GM19193 (cell line): Measurements from ENCODE around the gene ADAMTS17.

Source experiments
- POLR2A ChIP-seq: IDR thresholded peaks from 4 replicates; pipeline ENCODE4 v1.6.1; 2011; ENCODE audit not compliant: insufficient read depth, insufficient read length; ENCODE audit errors: extremely low read depth

The ADAMTS17 gene

GRCh38 chr15:100242989-100243388, 98.8 kb downstream of the ADAMTS17 start:
- TF ChIP-seq POLR2A, result no peak

DNA sequence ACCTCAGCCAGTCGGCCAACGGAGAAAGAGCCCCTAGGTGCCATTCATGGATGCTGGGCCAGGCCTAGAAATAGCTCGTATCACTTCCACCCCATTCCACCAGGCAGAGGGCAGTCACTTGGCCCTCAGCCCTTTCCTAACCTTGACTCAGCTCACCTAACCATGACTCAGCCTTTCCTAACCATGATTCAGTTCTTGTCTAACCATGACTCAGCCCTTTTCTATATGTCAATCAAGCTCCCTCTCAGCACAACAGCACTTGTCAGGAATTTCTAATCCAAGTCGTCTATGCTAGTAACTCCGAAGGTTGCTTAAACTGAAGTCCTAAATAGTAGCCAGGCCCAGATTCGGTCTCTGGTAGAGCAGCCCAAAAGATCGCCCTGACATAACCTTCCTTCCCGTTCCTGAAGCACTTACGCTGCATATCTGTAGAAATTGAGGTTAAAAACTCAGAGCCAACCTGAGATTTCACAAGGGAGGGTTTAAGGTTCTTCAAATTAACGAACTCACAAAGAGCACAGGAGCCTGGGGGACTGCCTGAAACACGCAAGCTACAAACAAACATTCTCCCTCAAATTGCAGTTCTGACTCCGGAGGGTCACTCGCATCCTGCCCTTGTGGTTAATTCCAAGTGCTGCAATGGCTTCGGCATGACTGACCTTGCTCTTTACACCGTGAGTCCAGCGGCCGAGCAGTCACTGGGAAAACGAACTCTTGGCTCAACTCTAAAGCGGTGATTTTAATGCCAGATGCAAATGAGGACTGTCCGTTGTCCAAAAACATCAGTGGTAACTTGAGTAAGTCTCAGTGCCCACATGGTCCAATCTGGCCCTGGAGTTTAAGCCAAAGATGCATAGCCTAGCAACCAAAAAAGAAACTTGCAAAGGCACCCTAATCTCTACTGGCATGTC, 99.9 kb downstream of the ADAMTS17 start:
- no peak for TF ChIP-seq POLR2A

DNA sequence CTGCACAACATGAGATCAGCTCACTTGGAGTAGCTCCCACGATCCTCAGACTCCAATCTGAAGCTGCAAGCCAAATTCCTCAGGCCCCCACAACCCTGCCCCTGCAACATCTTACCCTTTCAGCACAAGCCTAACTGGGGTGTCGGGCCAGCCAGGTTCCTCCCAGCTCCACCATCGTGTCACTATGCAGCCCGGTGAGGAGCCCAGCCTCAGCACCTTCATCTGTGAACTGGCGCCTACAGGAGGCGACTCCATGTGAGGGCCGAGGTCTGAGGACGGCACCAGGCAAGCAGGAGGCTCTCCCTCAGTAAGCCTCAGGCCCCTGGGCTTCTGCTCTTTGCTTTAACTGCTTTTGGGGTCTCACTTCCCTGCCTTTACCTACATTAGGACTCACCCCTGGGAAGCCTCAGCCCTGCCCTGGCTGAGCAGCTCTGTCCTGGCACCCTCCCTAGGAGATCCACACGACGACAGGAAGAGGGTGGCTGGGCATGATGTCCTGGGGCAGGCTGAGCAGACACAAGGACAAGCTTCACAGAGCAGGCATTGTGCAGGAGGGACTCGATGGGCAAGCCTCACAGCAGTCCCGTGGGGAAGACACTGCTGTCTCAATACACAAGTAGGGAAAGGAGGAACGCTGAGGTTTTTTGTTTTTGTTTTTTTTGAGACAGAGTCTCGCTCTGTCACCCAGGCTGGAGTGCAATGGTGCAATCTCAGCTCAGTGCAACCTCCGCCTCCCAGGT, 104.6 kb downstream of the ADAMTS17 start:
- no peak for TF ChIP-seq POLR2A

DNA sequence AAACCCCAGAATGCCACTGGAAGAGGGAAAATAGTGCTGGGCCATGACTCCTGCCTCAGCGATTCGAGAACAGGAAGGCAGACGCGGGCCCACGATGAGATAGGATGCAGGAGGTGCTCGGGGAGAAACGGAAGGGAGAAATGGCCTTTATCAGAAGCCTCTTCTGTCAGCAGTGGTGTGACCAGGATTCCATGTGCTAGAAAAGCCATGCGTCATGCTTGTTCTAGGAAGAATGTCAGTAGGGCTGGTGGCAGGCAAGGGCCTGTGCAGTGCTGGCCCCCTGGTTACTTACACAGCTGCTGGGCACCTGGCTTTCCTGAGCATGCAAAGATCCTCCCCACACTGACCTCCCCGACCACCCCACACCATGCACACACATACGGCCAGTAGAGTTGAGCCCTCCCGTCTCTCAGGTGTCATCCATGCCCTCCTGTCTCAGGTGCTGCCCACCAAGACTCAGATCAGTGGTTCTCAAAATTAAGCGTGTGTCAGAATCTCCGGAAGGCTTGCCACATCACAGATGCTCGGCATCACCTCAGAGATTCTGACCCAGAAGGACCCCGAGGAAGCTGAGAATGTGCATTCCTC, 106.7 kb downstream of the ADAMTS17 start:
- TF ChIP-seq POLR2A, result no peak

GRCh38 chr15:100234158-100235029, 107.4 kb downstream of the ADAMTS17 start:
- no peak for TF ChIP-seq POLR2A

- TF ChIP-seq POLR2A, result no peak
These were observed 111.0 kb downstream of the ADAMTS17 start for GRCh38 chr15:100230784-100231183.

DNA sequence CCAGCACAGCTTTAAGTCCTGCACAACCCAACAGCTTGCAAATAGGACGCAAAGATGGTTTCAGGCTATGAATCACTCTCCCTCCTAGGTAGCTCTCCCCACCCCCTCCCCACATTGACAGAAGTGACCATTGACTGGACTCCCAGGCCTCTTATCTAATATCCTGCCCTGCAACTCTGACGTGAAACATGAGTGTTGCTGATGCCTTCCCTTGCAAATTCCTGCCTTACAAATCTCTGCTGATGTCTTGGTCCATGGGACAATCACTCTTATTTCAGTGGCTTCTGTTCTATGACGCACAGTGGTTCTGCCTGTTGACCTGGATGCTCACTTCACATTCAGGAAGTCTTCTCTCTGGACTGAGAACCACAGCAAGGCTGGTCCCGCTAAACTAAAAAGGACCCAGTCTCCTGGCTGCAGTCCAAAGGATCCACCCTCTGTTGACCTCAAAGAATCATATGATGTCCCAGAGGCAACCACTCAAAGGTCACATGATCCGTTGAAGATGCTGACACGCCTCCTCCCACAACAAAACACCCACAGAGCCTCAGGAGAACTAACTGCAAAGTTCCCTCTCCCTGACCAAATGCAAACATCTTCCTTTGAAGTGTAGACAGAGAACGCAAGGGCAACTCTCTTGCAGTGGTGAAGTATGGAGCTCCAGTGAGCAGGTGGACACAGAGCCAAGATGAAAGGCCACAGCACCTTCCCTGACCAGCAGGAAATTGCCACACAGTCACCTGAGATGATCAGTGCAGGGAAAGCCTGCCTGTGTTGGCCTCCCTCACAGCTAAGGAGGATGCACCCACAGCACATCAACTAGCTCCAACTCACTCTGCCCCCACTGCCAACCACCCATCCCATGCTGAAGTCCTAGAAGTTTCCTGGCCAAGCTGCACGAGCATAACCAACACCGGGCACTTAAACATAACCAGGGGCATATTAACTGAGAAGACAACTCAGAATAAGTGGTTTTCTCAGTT, 112.3 kb downstream of the ADAMTS17 start:
- TF ChIP-seq POLR2A, result no peak

DNA sequence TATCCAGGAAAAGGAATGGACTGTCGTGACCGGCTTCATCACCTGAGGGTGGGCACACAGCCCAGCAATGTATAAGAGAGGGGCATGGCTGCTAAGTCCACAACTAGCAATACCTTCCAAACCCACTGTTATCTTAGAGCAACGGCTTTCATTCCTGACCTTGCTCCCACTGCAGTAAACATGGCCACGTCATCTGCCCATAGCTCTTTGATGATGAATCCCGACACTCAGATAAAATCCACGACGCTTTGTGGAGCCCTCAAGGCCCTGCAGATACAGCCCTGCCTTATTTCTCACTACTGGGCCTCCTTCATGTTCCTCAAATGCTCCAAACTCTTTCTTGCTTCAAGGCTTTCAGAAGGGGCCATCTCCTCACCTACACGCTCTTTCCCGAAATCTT, 114.0 kb downstream of the ADAMTS17 start:
- TF ChIP-seq POLR2A, result no peak

GRCh38 chr15:100226107-100226506, 115.7 kb downstream of the ADAMTS17 start:
- no peak for TF ChIP-seq POLR2A

DNA sequence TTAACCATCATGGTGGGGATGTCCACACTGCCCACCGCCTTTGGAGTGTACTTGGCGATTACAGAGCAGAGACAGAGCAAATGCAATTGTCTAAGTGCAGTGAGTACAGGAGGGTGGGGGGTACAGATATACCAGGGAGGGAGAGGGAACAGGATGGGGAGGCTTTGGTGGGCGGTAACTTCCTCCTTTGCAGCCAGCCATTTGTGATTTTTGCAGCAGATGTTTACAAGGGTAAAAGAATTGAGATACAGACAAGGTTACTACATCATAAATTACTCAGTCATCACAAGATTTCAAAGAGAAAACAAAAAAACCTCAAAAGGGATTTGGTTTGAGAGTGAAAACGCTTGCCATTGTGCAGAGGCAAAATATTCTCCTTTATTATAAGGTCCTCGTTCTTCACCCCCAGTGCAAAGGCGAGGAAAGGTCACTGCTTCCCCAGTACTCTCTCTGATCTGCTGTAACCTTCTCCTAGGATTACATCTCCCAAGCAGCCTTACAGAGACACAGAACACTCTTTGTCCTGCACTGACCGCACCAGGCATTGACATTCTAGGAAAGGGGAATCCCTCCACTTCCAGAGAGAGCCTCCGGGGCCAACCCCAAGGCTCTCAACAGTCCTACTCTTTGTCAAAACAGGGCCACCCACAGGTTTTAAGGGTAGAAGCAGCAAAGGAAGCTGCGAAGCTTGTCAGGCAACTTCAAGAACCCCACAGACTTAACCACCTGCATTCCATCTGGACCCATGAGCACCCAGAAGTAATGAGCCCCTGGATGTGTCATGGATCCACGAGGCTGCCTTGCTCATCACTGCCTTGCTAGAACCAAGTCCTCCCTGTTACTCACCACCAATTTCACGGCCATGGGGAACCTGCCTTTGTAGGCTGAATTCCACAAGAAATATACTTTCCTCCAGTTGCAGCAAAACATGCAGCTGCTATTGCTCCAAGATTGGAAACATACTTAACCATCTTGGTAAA, 117.3 kb downstream of the ADAMTS17 start:
- TF ChIP-seq POLR2A, result no peak

DNA sequence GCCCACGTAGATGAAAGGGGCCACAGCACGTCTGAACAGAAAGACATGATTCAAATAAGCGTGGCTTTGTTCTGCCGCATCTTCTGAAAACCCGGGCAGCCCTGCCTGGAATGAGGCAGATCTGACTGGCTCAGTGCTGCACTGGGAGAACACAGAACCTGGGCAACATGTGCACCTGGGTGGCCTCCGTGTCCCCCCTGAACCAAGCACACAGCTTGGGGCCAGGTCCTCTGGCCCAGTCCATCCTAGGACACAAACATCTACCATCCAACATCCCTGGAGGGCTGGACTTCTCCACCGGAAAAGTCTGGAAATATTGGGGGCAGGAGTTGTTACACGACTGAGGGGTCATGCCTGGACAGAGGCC, 119.4 kb downstream of the ADAMTS17 start:
- no peak for TF ChIP-seq POLR2A
